NCI-H146 (cell line): ENCODE measurements around the gene SYNC.
A peak's percentile ranks its signal among the peaks of the same experiment; 100 is the strongest.
"Not testable (repeated sequence)": the region's sequence is repeated elsewhere in the genome, so short reads cannot be mapped to it uniquely, and the experiment has no call there.

Experiments
- DNase-seq: peaks from one replicate; lab custom pipeline; 2025; lab: John Stamatoyannopoulos, UW

Gene SYNC

GRCh38 chr1:32693455-32694174, 9.0 kb downstream of the SYNC start:
- no peak for DNase-seq

DNA sequence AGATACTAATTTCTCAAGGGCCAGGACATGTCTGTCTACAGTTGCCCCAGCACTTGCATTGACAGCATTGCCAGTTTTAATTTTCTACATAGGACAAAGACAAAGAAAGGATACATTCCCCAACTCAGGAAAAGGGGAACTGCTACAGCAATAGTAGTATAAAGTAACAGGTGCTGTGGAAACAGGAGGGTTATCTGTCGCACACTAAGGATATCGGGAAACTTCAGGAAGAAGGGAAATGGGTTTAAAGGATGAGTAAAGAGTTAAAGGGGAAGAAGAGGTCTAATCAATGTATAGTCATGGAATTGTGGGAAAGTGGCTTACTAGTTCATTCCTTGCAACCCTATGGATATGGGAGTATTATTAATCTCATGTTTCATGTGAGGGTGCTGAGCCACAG, 16.2 kb downstream of the SYNC start:
- DNase-seq, result no peak

DNA sequence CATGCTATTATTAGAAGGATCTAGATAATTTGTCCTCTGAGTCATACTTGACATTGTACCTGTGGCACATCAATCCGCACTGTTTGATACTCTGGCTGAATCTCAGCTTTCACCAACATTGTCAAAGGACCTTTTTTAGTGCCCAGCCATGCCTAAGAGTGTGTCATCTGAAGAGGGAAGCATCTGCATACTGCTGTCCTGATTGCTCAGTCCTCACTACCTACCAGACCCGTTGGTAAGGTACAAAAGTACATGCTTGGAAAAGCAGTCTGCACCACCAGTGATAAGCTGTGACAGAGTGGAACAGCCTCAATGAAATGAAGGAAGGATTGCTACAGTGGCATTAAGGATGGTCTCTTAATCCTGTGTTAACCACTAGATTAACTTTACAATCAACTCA, 17.1 kb downstream of the SYNC start:
- no peak for DNase-seq

- no peak for DNase-seq
Measured at GRCh38 chr1:32684167-32684811, 18.3 kb downstream of the SYNC start.

DNA sequence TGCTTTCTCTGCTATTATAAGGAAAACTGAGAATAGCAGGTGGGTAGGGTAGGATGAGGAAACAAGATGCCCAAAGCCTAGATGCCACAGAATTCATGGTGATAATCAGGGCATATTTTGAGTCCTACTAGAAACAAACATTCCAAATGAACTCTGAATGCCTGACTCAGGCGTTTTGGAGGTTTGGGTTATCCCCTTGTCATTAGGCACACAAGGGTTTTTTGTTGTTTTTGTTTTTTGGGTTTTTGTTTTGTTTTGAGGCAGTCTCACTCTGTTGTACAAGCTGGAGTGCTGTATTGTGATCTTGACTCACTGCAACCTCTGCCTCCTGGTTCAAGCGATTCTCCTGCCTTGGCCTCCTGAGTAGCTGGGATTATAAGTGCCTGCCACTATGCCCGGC, 19.2 kb downstream of the SYNC start:
- DNase-seq, result no peak

GRCh38 chr1:32681999-32682398, 20.6 kb downstream of the SYNC start:
- no peak for DNase-seq

DNA sequence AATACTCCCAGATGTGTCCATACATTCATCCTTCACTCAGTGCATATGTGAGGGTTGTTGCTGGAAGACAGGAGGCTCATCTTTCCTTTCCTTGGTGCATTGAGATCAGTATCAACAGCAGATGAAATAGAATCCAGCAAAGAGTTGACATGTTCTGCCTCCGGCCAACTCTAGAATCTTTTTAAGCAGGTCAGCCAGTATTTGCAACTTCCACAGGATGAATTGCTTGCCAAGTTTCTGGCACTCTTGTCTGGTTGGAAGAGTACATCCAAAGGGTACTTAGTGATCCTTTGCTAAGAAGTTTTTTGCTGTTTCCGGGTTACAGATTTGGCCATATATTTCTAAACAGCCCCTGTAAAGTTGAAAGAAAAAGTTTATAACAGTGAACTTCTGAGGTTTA, 21.1 kb downstream of the SYNC start:
- no peak for DNase-seq

DNA sequence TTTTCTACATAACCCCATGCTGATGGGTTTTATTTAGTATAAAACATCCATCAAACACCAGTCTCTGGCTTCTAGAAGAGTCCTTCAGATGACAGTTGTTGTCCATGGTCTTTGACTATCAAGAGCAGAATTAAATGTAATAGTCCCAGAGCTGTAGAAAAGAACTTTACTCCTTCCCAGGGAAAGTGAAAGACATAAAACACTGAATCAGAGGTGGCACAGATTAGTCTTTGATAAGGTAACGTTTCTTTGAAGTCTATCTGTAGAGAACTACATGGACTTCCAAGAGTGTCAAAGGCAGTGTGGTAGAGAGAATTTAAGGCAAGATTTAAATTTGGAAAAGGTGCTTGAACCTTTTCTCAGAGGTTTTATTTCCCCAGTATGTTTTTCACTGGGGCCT, 21.9 kb downstream of the SYNC start:
- DNase-seq, result no peak

DNA sequence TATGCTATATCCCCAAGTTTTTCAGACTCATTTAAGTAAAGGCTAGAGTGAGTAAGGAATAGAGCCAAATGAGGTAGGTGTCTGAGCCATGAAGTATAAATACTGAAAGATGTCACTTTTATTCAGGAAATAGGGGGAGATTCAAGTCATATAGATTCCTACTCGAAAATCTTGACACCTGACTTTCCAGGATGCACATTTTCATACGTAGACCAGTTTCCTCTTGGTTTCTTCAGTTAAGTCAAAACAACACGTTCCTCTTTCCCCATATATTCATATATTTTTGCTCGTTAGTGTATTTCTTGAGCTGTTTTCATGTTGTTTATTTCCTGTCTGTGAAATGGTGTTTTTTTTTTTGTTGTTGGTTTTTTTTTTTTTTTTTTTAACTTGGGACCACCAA, 22.6 kb downstream of the SYNC start:
- DNase-seq, result not testable (repeated sequence)

DNA sequence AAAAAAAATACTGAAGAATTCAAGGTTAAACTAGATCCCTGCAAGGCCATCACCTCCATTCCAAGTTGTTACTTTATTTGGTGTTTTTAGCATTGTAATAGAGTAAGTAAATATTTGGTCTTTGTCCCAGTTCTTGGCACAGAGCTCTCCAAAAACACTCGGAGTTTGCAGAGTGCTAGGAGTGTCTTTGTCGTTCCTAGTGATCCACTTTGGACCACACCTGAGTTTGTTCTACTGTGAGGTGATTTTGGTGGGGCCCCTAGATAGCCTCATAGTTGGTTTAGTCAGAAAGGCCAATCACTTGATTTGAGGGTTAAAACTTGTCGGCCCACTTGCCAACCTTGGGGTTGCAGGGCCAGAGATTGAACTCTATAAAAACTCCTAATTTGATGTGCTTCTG, 25.6 kb downstream of the SYNC start:
- DNase-seq, result no peak

DNA sequence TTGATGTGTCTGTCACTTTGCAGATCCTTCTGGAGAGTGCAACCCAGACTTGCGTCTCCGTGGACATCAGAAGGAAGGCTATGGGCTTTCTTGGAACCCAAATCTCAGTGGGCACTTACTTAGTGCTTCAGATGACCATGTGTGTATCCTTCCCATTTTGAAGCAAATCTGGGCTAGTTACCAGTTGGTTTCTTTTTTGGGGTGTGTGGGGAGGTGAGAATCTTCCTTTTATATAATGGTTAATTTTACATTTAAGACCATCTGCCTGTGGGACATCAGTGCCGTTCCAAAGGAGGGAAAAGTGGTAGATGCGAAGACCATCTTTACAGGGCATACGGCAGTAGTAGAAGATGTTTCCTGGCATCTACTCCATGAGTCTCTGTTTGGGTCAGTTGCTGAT, 33.9 kb downstream of the SYNC start:
- not testable (repeated sequence) for DNase-seq

GRCh38 chr1:32666901-32667566, 35.5 kb downstream of the SYNC start:
- DNase-seq, result no peak

- DNase-seq, result no peak
Measured at GRCh38 chr1:32665915-32666314, 36.7 kb downstream of the SYNC start.

DNA sequence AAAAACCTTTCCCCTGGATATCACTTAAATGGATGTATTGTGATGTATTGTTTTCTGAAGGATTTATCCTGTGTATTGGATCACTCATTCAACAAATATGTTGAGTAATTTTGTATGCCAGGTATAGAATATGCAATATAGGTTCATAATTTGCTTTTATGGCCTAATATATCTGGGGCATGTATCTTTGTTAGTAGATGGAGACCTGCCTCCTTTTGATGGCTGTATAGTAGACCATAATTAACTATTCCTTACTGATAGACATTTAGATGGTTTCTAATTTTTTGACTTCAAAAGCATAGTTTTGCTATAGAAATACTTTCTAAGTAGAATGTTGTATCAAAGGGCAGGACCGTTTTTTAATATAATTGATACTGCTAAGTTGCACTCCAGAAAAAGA, 43.0 kb downstream of the SYNC start:
- DNase-seq, result no peak

- no peak for DNase-seq
Measured at GRCh38 chr1:32652244-32652962, 50.2 kb downstream of the SYNC start.

- peak; percentile 54 for DNase-seq
Measured at GRCh38 chr1:32651461-32652073, 51.0 kb downstream of the SYNC start.

DNA sequence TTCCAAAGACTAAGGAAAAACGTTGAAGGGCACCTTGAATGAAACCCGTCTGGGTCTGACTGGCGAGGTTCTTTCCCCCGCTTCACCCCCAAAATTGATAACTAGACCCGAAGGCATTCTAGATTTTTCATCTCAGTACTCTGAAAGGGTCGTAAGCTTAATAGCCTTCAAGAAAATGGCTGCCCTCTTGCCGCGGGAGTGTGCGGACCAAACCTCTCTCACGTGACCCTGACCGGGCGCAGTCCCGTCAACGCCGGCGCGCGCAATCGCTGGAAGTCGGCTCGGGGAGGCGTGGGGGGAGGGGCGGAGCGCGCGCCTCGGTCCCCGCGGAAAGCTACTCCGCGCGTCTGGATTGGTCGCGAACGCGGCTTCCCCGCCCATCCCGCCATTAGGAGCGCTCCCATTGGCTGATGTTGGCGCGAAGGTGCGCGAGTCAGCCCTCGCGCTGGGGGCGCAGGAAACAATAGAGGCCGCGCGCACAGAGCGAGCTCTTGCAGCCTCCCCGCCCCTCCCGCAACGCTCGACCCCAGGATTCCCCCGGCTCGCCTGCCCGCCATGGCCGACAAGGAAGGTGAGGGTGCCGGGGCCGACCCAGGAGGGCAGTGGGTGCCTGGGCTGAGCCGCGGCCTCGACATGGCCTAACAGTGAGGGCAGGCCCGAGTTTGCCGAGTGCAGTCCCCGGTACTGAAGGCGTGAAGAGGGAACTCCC, 51.7 kb downstream of the SYNC start, which contains the start of gene RBBP4:
Gene RBBP4, plus strand, starts transcription at position 457 of the 709 bp plus-strand sequence. Its CDS starts 99 bp downstream, at position 556.
- DNase-seq, result peak; percentile 94

- DNase-seq, result peak; percentile 90
Measured at GRCh38 chr1:32650248-32650751, 52.3 kb downstream of the SYNC start, which contains the start of gene ZBTB8OS. ZBTB8OS (minus strand) TSS chr1:32650550; CDS start chr1:32650529, 21 bp downstream.

DNA sequence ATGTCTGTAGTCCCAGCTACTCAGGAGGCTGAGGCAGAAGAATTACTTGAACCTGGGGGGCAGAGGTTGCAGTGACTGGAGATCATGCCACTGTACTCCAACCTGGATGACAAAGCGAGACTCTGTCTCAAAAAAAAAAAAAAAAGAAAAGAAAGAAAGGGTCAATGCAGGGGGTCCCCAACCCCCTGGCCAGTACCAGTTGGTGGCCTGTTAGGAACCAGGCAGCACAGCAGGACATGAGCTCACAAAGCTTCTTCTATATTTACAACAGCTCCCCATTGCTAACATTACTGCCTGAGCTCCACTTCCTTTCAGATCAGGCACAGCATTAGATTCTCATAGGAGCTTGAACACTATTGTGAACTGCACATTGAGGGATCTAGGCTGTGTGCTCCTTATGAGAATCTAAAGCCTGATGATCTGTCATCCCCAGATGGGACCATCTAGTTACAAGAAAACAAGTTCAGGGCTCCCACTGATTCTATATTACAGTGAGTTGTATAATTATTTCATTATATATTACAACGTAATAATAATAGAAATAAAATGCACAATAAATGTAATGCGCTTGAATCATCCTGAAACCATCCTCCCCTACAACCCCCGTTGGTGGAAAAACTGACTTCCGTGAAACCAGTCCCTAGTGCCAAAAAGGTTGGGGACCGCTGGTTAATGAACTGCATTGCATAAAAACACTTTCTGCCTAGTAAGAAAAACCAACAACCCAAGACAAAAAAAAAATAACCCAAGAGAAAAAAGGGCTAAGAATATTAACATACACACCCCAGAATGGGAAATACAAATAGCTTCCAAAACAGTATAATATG, 55.0 kb downstream of the SYNC start:
- peak; percentile 13 for DNase-seq

DNA sequence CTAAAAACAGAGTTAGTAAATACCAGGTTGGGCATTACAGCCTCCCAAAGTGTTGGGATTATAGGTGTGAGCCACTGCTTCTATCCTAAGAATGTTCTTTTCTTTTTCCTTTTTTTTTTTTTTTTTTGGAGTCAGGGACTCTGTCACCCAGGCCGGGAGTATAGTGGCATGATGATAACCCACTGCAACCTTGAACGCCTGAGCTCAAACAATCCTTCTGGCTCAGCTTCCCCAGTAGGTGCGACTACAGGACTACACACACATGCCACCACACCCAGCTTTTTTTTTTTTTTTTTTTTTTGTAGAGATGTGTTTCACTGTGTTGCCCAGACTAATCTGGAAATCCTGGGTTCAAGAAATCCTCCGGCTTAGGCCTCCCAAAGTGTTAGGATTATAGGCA, 58.1 kb downstream of the SYNC start:
- no peak for DNase-seq
